ENCODE results near the gene MPPED2. TPM values are rescaled to one million over a fixed set of nuclear protein-coding genes. Genes with fewer than 3 reads are reported as not detected.
A peak's percentile ranks its signal among the peaks of the same experiment; 100 is the strongest.

Gene MPPED2, protein sequence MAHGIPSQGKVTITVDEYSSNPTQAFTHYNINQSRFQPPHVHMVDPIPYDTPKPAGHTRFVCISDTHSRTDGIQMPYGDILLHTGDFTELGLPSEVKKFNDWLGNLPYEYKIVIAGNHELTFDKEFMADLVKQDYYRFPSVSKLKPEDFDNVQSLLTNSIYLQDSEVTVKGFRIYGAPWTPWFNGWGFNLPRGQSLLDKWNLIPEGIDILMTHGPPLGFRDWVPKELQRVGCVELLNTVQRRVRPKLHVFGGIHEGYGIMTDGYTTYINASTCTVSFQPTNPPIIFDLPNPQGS
- total RNA-seq: 1 to 10 TPM; 2.2 to 4.6 (median 3.3) TPM

DNA sequence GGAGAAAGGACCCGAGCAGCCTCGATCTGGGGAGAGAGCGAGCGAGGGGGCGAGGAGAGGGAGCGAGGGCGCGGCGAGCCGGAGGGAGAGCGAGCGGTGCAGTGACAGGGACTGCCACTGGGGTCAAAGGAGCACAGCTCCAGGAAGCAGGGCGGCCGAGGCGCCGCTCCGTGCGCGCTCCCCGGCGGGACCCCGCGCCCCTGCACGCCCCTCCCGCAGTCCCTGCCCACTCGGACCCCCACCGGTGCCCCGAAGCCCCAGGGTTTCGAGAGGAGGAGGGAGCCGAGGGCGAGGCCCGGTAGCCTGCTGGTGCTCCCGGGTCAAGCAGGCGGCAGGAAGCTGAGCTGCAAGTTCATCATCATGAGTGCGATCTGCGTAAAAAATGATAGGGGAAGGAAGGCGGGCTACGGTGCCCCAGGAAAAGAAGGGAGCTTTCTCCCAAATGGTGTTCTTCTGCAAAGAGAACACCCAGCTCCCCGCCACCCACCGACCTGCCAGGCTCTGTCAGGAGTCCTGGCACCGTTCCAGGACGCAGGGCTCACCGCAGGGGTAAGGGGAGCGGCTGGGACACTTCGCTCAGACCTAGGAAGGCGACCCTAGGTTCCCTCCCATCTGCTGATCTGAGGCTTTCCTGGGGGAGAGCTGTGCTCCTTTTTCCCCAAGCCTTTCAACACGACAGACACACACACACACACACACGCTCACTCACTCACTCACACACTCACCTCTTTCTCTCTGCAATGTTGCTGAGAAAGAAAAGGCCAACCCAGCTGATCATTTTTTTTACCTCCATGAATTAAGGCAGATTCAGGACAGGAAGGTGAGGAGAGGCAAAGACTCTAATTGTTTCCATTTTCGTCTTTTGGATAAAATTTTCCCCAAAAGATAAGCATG, at the start of gene MPPED2:
Gene MPPED2 (minus strand): TSS at position 103 of the 894 bp plus-strand sequence. CDS start 5,980 bp downstream, outside the sequence.
- Histone ChIP-seq H3K27ac (replicated peaks in 1 of 4) (peak within 1 kb of the TSS; percentile 84 to 90 (median 87)), H3K36me3 (no peaks in the 10 kb centered on the region)
- WGBS: 15% methylated on average over 25 of the region's 49 CpGs

DNA sequence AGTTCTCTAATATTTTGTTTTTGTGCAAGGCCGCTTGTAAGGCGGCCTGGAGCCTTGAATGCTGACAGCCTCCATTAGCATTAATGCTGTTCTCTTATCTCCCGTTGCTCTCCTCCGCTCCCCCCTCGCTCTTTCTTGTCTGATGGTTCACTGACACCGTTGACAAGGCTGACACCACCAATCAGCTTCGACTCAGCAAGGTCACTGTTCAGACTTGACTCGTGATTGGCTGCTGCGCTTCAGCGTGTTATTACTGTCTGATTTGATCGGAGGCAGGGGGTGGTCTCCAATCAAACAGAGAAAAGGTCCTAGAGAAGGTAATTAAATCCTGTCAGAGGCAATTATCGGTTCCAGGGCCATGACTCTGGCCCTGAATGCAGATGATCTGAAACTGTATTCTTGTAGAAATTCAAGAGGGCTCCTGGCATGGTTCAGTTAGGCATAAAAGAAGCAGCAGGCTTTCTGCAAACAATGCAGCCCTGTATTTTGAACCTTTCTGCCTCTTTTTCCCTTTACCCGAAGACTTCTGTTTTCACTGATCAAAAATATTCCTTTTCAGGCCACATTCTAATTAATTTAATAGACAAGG, 49.3 kb upstream of the MPPED2 start:
- no peak for DNase-seq (ENCODE audit: extremely low spot score)
- intact Hi-C loops (cut with DNase I): no loop called here
- Histone ChIP-seq H3K4me1 (no peaks in the 10 kb centered on the region), H3K9me3 (no peaks in the 10 kb centered on the region), H3K27ac (replicated peaks in 1 of 4) (no peak overlapping the region), H3K27me3 (no peaks in the 10 kb centered on the region), H3K36me3 (no peaks in the 10 kb centered on the region), H3K4me3 (peak overlapping the region; percentile 1 to 16 (median 5))
- WGBS: 52% methylated on average over 13 of the region's 13 CpGs
- no peak for TF ChIP-seq POLR2A (IDR thresholded peaks at IDR 0.05; ENCODE audit: low read depth)
- TF ChIP-seq, protein P1, sequence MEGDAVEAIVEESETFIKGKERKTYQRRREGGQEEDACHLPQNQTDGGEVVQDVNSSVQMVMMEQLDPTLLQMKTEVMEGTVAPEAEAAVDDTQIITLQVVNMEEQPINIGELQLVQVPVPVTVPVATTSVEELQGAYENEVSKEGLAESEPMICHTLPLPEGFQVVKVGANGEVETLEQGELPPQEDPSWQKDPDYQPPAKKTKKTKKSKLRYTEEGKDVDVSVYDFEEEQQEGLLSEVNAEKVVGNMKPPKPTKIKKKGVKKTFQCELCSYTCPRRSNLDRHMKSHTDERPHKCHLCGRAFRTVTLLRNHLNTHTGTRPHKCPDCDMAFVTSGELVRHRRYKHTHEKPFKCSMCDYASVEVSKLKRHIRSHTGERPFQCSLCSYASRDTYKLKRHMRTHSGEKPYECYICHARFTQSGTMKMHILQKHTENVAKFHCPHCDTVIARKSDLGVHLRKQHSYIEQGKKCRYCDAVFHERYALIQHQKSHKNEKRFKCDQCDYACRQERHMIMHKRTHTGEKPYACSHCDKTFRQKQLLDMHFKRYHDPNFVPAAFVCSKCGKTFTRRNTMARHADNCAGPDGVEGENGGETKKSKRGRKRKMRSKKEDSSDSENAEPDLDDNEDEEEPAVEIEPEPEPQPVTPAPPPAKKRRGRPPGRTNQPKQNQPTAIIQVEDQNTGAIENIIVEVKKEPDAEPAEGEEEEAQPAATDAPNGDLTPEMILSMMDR (IDR thresholded peaks at IDR 0.05): no peak
- no peak for TF ChIP-seq POLR2AphosphoS5 (IDR thresholded peaks at IDR 0.05)
- TF ChIP-seq EP300 (IDR thresholded peaks at IDR 0.05): no peak

More for the DNA sequence above, at the start of gene MPPED2:
- H3K9me3 ChIP-seq: no peaks in the 10 kb centered on the region
- H3K27me3 ChIP-seq: peaks cover 0 to 6% (median 0%) of the 10 kb centered on the region in 4 donors
- no peak for TF ChIP-seq POLR2A (IDR thresholded peaks at IDR 0.05; ENCODE audit: low read depth)
- TF ChIP-seq EP300 (IDR thresholded peaks at IDR 0.05): no peak
- peak in 1 of 2 donors; percentile 12 for TF ChIP-seq POLR2AphosphoS5 (IDR thresholded peaks at IDR 0.05)
- TF ChIP-seq, protein P1 (IDR thresholded peaks at IDR 0.05): peak; percentile 20 to 62 (median 39)
- peak within 1 kb of the TSS; percentile 71 to 89 (median 77) for H3K4me3 ChIP-seq
- intact Hi-C loops (cut with DNase I): loop anchor here (10.0 kb wide), 4 partner anchors 102 to 268 kb away; no protein-coding TSS in a partner anchor
- peaks cover 0 to 49% (median 39%) of the 10 kb centered on the region in 4 donors for H3K4me1 ChIP-seq
- no peak for DNase-seq (ENCODE audit: extremely low spot score)

DNA sequence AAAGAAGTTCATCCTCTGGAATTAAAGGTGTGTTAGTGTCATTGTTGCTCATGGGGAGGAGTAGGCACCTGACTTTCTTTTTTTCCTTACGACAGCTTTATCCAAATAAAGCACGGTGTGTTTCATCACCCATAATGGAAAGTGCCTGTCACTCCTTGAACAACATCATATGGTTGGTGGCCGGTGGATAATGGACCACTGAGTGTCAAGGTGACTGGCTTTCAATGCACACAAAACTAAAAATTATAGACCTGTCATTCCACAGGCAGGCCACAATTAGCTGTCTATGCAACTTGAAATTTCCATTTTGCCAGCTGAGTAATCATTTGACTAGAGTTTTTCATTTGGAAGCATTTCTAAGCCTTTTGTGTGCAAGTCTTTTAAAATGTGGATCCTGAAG, 45.0 kb upstream of the MPPED2 start:
- no peak for DNase-seq (ENCODE audit: extremely low spot score)
- Histone ChIP-seq H3K9me3 (no peaks in the 10 kb centered on the region), H3K4me3 (no peak overlapping the region), H3K4me1 (no peaks in the 10 kb centered on the region), H3K27me3 (no peaks in the 10 kb centered on the region), H3K27ac (replicated peaks in 1 of 4) (no peak overlapping the region), H3K36me3 (no peaks in the 10 kb centered on the region)
- TF ChIP-seq POLR2AphosphoS5 (IDR thresholded peaks at IDR 0.05) (no peak), POLR2A (IDR thresholded peaks at IDR 0.05; ENCODE audit: low read depth) (no peak), EP300 (IDR thresholded peaks at IDR 0.05) (no peak)
- TF ChIP-seq, protein P1 (IDR thresholded peaks at IDR 0.05): no peak
- WGBS: 56% methylated on average over 3 of the region's 3 CpGs
- intact Hi-C loops (cut with DNase I): no loop called here

DNA sequence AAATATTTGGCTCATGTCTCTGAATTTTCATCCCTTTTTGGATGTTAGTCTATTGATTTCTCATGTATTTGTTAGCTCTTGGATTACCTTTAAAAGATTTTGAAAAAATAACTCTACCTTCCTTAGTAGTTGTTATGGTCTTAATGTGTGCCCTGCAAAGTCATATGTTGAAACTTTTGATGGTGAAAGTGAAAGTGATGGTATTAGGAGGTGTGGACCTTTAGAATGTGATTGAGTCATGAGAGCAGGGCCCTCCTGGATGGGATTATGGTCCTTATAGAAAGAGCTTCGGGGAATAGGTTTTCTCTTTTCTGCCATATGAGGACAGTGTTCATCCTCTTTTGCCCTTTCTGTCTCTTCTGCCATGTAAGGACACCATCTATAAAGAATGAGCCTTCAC, 33.6 kb upstream of the MPPED2 start:
- intact Hi-C loops (cut with DNase I): no loop called here
- 79% methylated on average over 1 of the region's 1 CpG for WGBS

More for the DNA sequence above, 33.6 kb upstream of the MPPED2 start:
- DNase-seq (ENCODE audit: extremely low spot score): no peak
- no peak overlapping the region for H3K4me3 ChIP-seq
- no peaks in the 10 kb centered on the region for H3K27me3 ChIP-seq
- no peak overlapping the region for H3K27ac ChIP-seq (replicated peaks in 1 of 4)
- H3K36me3 ChIP-seq: no peaks in the 10 kb centered on the region
- peaks cover 0 to 8% (median 0%) of the 10 kb centered on the region in 4 donors for H3K9me3 ChIP-seq
- TF ChIP-seq, protein P1 (IDR thresholded peaks at IDR 0.05): no peak
- TF ChIP-seq POLR2AphosphoS5 (IDR thresholded peaks at IDR 0.05) (no peak), EP300 (IDR thresholded peaks at IDR 0.05) (no peak), POLR2A (IDR thresholded peaks at IDR 0.05; ENCODE audit: low read depth) (no peak)
- H3K4me1 ChIP-seq: no peaks in the 10 kb centered on the region

Measured in esophagus muscularis mucosa (tissue), 4 donors.